ENCODE measurements around the gene ADAMTSL4.

The ADAMTSL4 gene

GRCh38 chr1:150550222-150551050 lies 1.2 kb downstream of the ADAMTSL4 start:
- no peak for TF ChIP-seq TAF1 (IDR thresholded peaks at IDR 0.05; ENCODE audit: low read depth)
- TF ChIP-seq MAX (IDR thresholded peaks at IDR 0.05) = no peak
- no peak for TF ChIP-seq EGR1 (IDR thresholded peaks at IDR 0.05)
- TF ChIP-seq CREB1 (IDR thresholded peaks at IDR 0.05; ENCODE audit: low read depth) = no peak
- TF ChIP-seq EP300 (IDR thresholded peaks at IDR 0.05; ENCODE audit: borderline replicate concordance) = no peak
- TF ChIP-seq ZBTB7A (IDR thresholded peaks at IDR 0.05; ENCODE audit: low read depth) = no peak
- TF ChIP-seq CEBPB (IDR thresholded peaks at IDR 0.05) = no peak
- no peak for TF ChIP-seq TCF12 (IDR thresholded peaks at IDR 0.05; ENCODE audit: low read depth)
- no peak for TF ChIP-seq NFIC (IDR thresholded peaks at IDR 0.05)
- no peak for TF ChIP-seq YY1 (IDR thresholded peaks at IDR 0.05; ENCODE audit: low read depth)
- no peak for TF ChIP-seq TEAD4 (IDR thresholded peaks at IDR 0.05)
- TF ChIP-seq, protein P1, sequence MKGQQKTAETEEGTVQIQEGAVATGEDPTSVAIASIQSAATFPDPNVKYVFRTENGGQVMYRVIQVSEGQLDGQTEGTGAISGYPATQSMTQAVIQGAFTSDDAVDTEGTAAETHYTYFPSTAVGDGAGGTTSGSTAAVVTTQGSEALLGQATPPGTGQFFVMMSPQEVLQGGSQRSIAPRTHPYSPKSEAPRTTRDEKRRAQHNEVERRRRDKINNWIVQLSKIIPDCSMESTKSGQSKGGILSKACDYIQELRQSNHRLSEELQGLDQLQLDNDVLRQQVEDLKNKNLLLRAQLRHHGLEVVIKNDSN (IDR thresholded peaks at IDR 0.05) = no peak
- no peak for TF ChIP-seq FOXM1 (IDR thresholded peaks at IDR 0.05; ENCODE audit: borderline replicate concordance, low read depth)
- TF ChIP-seq, protein P2, sequence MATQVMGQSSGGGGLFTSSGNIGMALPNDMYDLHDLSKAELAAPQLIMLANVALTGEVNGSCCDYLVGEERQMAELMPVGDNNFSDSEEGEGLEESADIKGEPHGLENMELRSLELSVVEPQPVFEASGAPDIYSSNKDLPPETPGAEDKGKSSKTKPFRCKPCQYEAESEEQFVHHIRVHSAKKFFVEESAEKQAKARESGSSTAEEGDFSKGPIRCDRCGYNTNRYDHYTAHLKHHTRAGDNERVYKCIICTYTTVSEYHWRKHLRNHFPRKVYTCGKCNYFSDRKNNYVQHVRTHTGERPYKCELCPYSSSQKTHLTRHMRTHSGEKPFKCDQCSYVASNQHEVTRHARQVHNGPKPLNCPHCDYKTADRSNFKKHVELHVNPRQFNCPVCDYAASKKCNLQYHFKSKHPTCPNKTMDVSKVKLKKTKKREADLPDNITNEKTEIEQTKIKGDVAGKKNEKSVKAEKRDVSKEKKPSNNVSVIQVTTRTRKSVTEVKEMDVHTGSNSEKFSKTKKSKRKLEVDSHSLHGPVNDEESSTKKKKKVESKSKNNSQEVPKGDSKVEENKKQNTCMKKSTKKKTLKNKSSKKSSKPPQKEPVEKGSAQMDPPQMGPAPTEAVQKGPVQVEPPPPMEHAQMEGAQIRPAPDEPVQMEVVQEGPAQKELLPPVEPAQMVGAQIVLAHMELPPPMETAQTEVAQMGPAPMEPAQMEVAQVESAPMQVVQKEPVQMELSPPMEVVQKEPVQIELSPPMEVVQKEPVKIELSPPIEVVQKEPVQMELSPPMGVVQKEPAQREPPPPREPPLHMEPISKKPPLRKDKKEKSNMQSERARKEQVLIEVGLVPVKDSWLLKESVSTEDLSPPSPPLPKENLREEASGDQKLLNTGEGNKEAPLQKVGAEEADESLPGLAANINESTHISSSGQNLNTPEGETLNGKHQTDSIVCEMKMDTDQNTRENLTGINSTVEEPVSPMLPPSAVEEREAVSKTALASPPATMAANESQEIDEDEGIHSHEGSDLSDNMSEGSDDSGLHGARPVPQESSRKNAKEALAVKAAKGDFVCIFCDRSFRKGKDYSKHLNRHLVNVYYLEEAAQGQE (IDR thresholded peaks at IDR 0.05; ENCODE audit: low read depth) = no peak
- no peak for TF ChIP-seq RAD21 (IDR thresholded peaks at IDR 0.05; ENCODE audit: low read depth)

DNA sequence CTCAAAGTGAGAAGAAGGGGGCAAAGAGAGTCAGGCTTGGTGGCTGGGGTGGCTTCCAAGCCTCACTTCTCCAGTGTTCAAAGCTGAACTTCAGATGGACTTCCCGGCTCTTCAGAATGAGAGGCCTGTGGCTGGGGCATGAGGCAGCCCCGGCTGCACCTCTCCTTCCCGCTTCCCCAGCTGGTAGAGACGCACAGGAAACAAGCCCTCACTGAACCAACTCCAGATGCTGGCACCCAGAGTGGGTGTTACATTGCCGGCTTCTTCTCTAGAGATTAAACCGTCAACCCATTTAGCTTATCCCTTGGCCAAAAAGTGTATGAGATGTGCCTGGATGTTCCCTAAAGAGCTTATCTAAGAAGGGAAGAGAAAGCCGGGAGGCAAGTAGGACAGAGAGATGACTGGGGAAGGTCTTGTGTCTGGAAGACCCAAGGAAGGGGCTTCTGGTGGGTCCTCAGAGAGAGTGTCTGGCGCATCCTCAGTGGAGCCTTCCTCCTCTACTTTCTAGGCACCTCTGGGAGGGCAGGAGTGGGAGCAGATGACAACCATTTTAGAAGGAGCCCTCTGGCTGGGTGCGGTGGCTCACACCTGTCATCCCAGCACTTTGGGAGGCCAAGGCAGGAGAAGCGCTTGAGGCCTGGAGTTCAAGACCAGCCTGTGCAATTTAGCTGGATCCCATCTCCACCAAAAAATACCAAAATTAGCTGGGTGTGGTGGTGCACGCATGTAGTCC lies 2.0 kb downstream of the ADAMTSL4 start:
- TF ChIP-seq FOXM1 (IDR thresholded peaks at IDR 0.05; ENCODE audit: borderline replicate concordance, low read depth) = no peak
- TF ChIP-seq TEAD4 (IDR thresholded peaks at IDR 0.05) = no peak
- no peak for TF ChIP-seq RAD21 (IDR thresholded peaks at IDR 0.05; ENCODE audit: low read depth)
- TF ChIP-seq, protein P2 (IDR thresholded peaks at IDR 0.05; ENCODE audit: low read depth) = no peak
- no peak for TF ChIP-seq ZBTB7A (IDR thresholded peaks at IDR 0.05; ENCODE audit: low read depth)
- no peak for TF ChIP-seq CEBPB (IDR thresholded peaks at IDR 0.05)
- TF ChIP-seq YY1 (IDR thresholded peaks at IDR 0.05; ENCODE audit: low read depth) = no peak
- TF ChIP-seq EP300 (IDR thresholded peaks at IDR 0.05; ENCODE audit: borderline replicate concordance) = no peak
- no peak for TF ChIP-seq MAX (IDR thresholded peaks at IDR 0.05)
- TF ChIP-seq, protein P1 (IDR thresholded peaks at IDR 0.05) = no peak
- TF ChIP-seq TCF12 (IDR thresholded peaks at IDR 0.05; ENCODE audit: low read depth) = no peak
- no peak for TF ChIP-seq EGR1 (IDR thresholded peaks at IDR 0.05)
- no peak for TF ChIP-seq NFIC (IDR thresholded peaks at IDR 0.05)
- TF ChIP-seq TAF1 (IDR thresholded peaks at IDR 0.05; ENCODE audit: low read depth) = no peak
- TF ChIP-seq CREB1 (IDR thresholded peaks at IDR 0.05; ENCODE audit: low read depth) = no peak

GRCh38 chr1:150551784-150552127 lies 2.5 kb downstream of the ADAMTSL4 start:
- TF ChIP-seq TAF1 (IDR thresholded peaks at IDR 0.05; ENCODE audit: low read depth) (no peak), ZBTB7A (IDR thresholded peaks at IDR 0.05; ENCODE audit: low read depth) (no peak), YY1 (IDR thresholded peaks at IDR 0.05; ENCODE audit: low read depth) (no peak), MAX (IDR thresholded peaks at IDR 0.05) (no peak), CEBPB (IDR thresholded peaks at IDR 0.05) (no peak), EGR1 (IDR thresholded peaks at IDR 0.05) (no peak), FOXM1 (IDR thresholded peaks at IDR 0.05; ENCODE audit: borderline replicate concordance, low read depth) (no peak), NFIC (IDR thresholded peaks at IDR 0.05) (no peak), TEAD4 (IDR thresholded peaks at IDR 0.05) (no peak), TCF12 (IDR thresholded peaks at IDR 0.05; ENCODE audit: low read depth) (no peak)
- TF ChIP-seq, protein P1 (IDR thresholded peaks at IDR 0.05) = no peak

DNA sequence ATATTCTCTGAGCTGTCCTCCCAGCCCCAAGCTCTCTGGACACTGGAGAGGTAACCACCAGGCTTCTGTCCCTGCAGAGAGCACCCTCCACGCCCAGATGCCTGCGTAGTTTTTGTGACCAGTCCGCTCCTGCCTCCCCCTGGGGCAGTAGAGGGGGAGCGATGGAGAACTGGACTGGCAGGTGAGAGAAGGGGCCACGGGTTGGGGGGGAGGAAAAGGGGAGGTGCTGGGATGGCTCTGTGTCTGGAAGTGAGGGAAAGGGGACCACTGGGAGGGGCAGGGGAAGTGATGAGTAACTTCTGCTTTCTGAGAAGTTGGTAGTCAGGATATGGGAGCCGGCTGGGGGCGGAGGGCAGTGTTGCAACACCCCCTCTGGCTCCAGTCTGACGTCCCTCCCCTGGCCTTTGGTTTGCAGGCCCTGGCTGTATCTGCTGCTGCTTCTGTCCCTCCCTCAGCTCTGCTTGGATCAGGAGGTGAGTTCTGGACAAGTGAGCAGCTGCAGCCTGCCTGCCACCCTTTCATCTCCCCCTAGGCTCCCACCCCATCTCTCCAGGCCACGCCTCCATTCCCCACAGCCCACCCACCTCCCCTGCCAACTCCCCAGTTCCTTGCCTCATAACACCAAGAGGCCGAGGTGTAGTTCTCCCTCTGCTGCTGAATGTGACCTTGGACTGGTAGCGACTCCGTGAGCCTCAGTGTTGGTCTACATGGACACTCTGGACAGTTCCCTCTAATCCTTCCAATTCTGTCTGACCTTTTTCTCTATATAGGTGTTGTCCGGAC lies 3.1 kb downstream of the ADAMTSL4 start:
- TF ChIP-seq TAF1 (IDR thresholded peaks at IDR 0.05; ENCODE audit: low read depth) (no peak), CEBPB (IDR thresholded peaks at IDR 0.05) (peak; percentile 54; the same call in 1 of the 2 replicates), RAD21 (IDR thresholded peaks at IDR 0.05; ENCODE audit: low read depth) (no peak)
- TF ChIP-seq, protein P2 (IDR thresholded peaks at IDR 0.05; ENCODE audit: low read depth) = peak; percentile 21; the same call in 1 of the 2 replicates
